IMR-90 (cell line): ENCODE data around the gene ATF4. TPM values are rescaled to one million over a fixed set of nuclear protein-coding genes. Genes with fewer than 3 reads are reported as not detected.
A peak's percentile ranks its signal among the peaks of the same experiment; 100 is the strongest.

ENCODE experiments used
- ATAC-seq: fragments of 200-7000 bp; cut with Tn5 transposase; 2 replicates; pipeline ENCODE4 v1.9.1; 2020; ENCODE audit warnings: low read depth, mild to moderate bottlenecking, moderate library complexity
- BruUV-seq: library from RNA; stranded (reverse); fragments of 400-500 nt; replicated peaks from 2 replicates; lab custom pipeline; 2021; lab: Mats Ljungman, UMichigan
- CTCF ChIA-PET: fragments of 300-600 bp; formaldehyde crosslinking; extraction: SDS; loops from one replicate; lab custom pipeline; 2021; ENCODE audit warnings: antibody characterized with exemption; lab: Yijun Ruan, JAX
- POLR2A ChIA-PET: fragments of 300-600 bp; sonication (Branson Sonifier 250); formaldehyde crosslinking; loops from one replicate; lab custom pipeline; 2022; ENCODE audit warnings: antibody characterized with exemption; ENCODE audit not compliant: unreplicated experiment; lab: Charles Lee
- DNase-seq: peaks from one replicate; pipeline ENCODE4 v3.0.0; 2013
- H2AFZ ChIP-seq: replicated peaks from 2 replicates; pipeline ENCODE3; 2013; ENCODE audit warnings: low read length, mild to moderate bottlenecking; ENCODE audit not compliant: poor library complexity
- H2AK5ac ChIP-seq: 2 replicates; pipeline ENCODE4 v1.6.1; 2013; ENCODE audit warnings: low read depth, low read length, inconsistent platforms
- H2AK9ac ChIP-seq: replicated peaks from 2 replicates; pipeline ENCODE3; 2013; ENCODE audit warnings: mild to moderate bottlenecking, low read depth, low read length, moderate library complexity; ENCODE audit not compliant: poor library complexity
- H2BK120ac ChIP-seq: 2 replicates; pipeline ENCODE4 v1.6.1; 2013; ENCODE audit warnings: low read depth, low read length, inconsistent platforms
- H2BK15ac ChIP-seq: 3 replicates; pipeline ENCODE4 v1.6.1; 2013; ENCODE audit warnings: low read depth, low read length, inconsistent platforms
- H2BK20ac ChIP-seq: 2 replicates; pipeline ENCODE4 v1.6.1; 2013; ENCODE audit warnings: low read depth, mild to moderate bottlenecking, inconsistent platforms, low read length, moderate library complexity
- H2BK5ac ChIP-seq: 2 replicates; pipeline ENCODE4 v1.6.1; 2013; ENCODE audit warnings: mild to moderate bottlenecking, low read depth, low read length, inconsistent platforms; ENCODE audit not compliant: poor library complexity, severe bottlenecking
- H3K14ac ChIP-seq: replicated peaks from 2 replicates; pipeline ENCODE4 v1.6.1; 2013; ENCODE audit warnings: low read depth, low read length, inconsistent platforms
- H3K18ac ChIP-seq: 2 replicates; pipeline ENCODE4 v1.6.1; 2013; ENCODE audit warnings: low read depth, low read length, control low read depth
- H3K23ac ChIP-seq: 2 replicates; pipeline ENCODE4 v1.6.1; 2013; ENCODE audit warnings: low read depth, low read length, inconsistent platforms
- H3K27ac ChIP-seq: 2 replicates; pipeline ENCODE4 v1.5.1; 2013; ENCODE audit warnings: mild to moderate bottlenecking, control low read depth, low read length; ENCODE audit not compliant: insufficient read depth
- H3K27me3 ChIP-seq: 2 replicates; pipeline ENCODE4 v1.6.1; 2013; ENCODE audit warnings: low read length; ENCODE audit not compliant: control insufficient read depth, insufficient read depth
- H3K36me3 ChIP-seq: 2 replicates; pipeline ENCODE4 v1.6.1; 2013; ENCODE audit warnings: low read length, mixed read lengths; ENCODE audit not compliant: control insufficient read depth, insufficient read depth
- H3K4ac ChIP-seq: 2 replicates; pipeline ENCODE4 v1.6.1; 2013; ENCODE audit warnings: low read depth, low read length, inconsistent platforms
- H3K4me1 ChIP-seq: 2 replicates; pipeline ENCODE4 v1.6.1; 2013; ENCODE audit warnings: low read length, mixed read lengths; ENCODE audit not compliant: control insufficient read depth, insufficient read depth
- H3K4me2 ChIP-seq: 2 replicates; pipeline ENCODE4 v1.6.1; 2013; ENCODE audit warnings: low read depth, mild to moderate bottlenecking, control low read depth, low read length, moderate library complexity
- H3K4me3 ChIP-seq: 2 replicates; pipeline ENCODE4 v1.5.1; 2013; ENCODE audit warnings: low read depth, mild to moderate bottlenecking, control low read depth, low read length, moderate library complexity; ENCODE audit not compliant: insufficient read depth
- H3K56ac ChIP-seq: 2 replicates; pipeline ENCODE4 v1.6.1; 2013; ENCODE audit warnings: low read length, inconsistent platforms; ENCODE audit not compliant: insufficient read depth; ENCODE audit errors: extremely low read depth
- H3K79me1 ChIP-seq, 2 experiments: 2 replicates each; pipeline ENCODE4 v1.6.1; 2013; ENCODE audit warnings: low read length in 2 of 2, inconsistent platforms in 1 of 2, low read depth in 1 of 2
- H3K9ac ChIP-seq: 2 replicates; pipeline ENCODE4 v1.6.1; 2013; ENCODE audit warnings: low read depth, low read length, control low read depth
- H3K9me1 ChIP-seq: 2 replicates; pipeline ENCODE4 v1.6.1; 2013; ENCODE audit warnings: low read length, inconsistent platforms; ENCODE audit not compliant: insufficient read depth
- H3K9me3 ChIP-seq: 2 replicates; pipeline ENCODE4 v1.6.1; 2013; ENCODE audit warnings: low read length; ENCODE audit not compliant: control insufficient read depth, insufficient read depth
- H4K20me1 ChIP-seq: 2 replicates; pipeline ENCODE4 v1.6.1; 2013; ENCODE audit warnings: low read length, inconsistent platforms; ENCODE audit not compliant: insufficient read depth
- H4K5ac ChIP-seq: 2 replicates; pipeline ENCODE4 v1.6.1; 2013; ENCODE audit warnings: mild to moderate bottlenecking, low read depth, low read length, control low read depth
- H4K8ac ChIP-seq, 2 experiments: 2 replicates each; pipeline ENCODE4 v1.6.1; 2013; ENCODE audit warnings: low read depth in 2 of 2, low read length in 2 of 2, control low read depth in 1 of 2, inconsistent platforms in 1 of 2
- H4K91ac ChIP-seq: 2 replicates; pipeline ENCODE4 v1.6.1; 2013; ENCODE audit warnings: low read depth, low read length, inconsistent platforms; ENCODE audit not compliant: insufficient read depth
- ELK1 ChIP-seq: fragments of 150-350 bp; IDR thresholded peaks from 2 replicates; pipeline ENCODE4 v1.6.1; 2016; ENCODE audit warnings: low read depth, mild to moderate bottlenecking, low read length, moderate library complexity, borderline replicate concordance
- POLR2A ChIP-seq: IDR thresholded peaks from 2 replicates; pipeline ENCODE4 v1.6.1; 2012; ENCODE audit warnings: mild to moderate bottlenecking, low read depth, low read length
- WGBS, 2 experiments: methylation state at CpG; one replicate each; pipeline versions ENCODE4 v1.1.5 to v1.1.7; 2013; ENCODE audit warnings: missing lambda C conversion rate in 2 of 2; ENCODE audit not compliant: insufficient read length in 1 of 2; ENCODE audit errors: extremely low coverage in 2 of 2; 5-methylcytosine and 5-hydroxymethylcytosine counted together
- dilution Hi-C: fragments of 300-500 bp; cut with HindIII; formaldehyde crosslinking; loops from one replicate; pipeline ENCODE4 v1.14.3; 2018; ENCODE audit warnings: low sequenced_read_pairs; ENCODE audit not compliant: unreplicated experiment
- in situ Hi-C: fragments of 300-500 bp; cut with MboI; formaldehyde crosslinking; loops from 3 replicates; pipeline ENCODE4 v1.14.3; 2019; ENCODE audit warnings: low sequenced_read_pairs, inconsistent platforms, mixed read lengths
- intact Hi-C: fragments of 100-400 bp; cut with micrococcal nuclease; formaldehyde crosslinking; loops from 2 replicates; pipeline ENCODE4 v1.10.0; 2022
- polyA plus RNA-seq, 3 experiments: library from polyadenylated mRNA; depleted of rRNA; stranded (reverse); fragments of >200 nt; gene quantifications; 2 replicates each; pipeline ENCODE4 v1.2.3, GENCODE V29; 2012; ENCODE audit warnings: low replicate concordance in 1 of 3
- total RNA-seq: library from RNA; depleted of rRNA; stranded (reverse); fragments of >200 nt; gene quantifications from 2 replicates; pipeline ENCODE4 v1.2.3, GENCODE V29; 2012

ATF4 gene
- total and polyA plus RNA-seq, 2 of the 4 experiments (the other 2 are of a cell fraction), result 148 to 662 TPM

DNA sequence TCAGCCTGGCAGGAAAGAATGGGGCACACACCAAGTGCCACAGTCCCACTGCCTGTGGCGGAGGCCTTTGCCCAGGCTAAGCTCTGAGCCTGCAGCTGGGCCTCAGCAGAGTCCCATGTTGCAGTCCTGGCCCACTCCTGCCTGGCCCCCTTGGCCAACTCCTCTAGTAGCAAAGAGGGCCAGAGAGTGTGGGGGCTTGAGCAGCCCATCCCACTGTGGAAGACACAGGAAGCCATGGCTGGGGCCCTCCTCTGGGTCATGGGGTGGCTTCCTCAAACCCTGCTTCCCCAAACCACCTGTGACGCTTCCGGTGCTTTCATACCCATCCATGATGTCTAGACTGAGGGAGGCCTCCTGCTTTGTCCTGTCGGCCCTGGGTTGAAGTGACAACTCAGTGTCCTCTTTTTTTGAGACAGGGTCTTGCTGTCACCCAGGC is 6.4 kb downstream of the ATF4 start:
- ATAC-seq (no peak; the same call in 1 of the 2 replicates), DNase-seq (no peak)
- dilution Hi-C loops, result no loop called here
- H2BK15ac ChIP-seq, result no peak overlapping the region
- H3K56ac ChIP-seq, result no peak overlapping the region
- no peak overlapping the region for H3K27ac ChIP-seq
- H2AFZ ChIP-seq, result no peak overlapping the region
- H2BK20ac ChIP-seq, result no peak overlapping the region
- no peak overlapping the region for H4K5ac ChIP-seq
- H2BK120ac ChIP-seq, result no peak overlapping the region
- H3K9me1 ChIP-seq, result peaks cover 6% of the 10 kb centered on the region; the same call in 1 of the 2 replicates
- H4K20me1 ChIP-seq, result peaks cover 90% of the 10 kb centered on the region
- CTCF ChIA-PET, result no interaction called here
- peaks cover 4% of the 10 kb centered on the region; the same call in 1 of the 2 replicates for H3K4me1 ChIP-seq
- no peak overlapping the region for H3K4me3 ChIP-seq
- H3K4me2 ChIP-seq, result no peak overlapping the region
- H3K79me1 ChIP-seq, result peaks cover 18 to 85% of the 10 kb centered on the region in 2 experiments
- no peak overlapping the region for H4K91ac ChIP-seq
- H3K9ac ChIP-seq, result no peak overlapping the region
- H2BK5ac ChIP-seq, result no peak overlapping the region
- no peak overlapping the region for H2AK5ac ChIP-seq
- TF ChIP-seq ELK1, result no peak
- TF ChIP-seq POLR2A, result peak; percentile 43; the same call in 1 of the 2 replicates
- H3K18ac ChIP-seq, result no peak overlapping the region
- no peak overlapping the region for H3K23ac ChIP-seq
- no CpG with 5 or more reads among the region's 4 CpGs for WGBS, 2 experiments
- H3K36me3 ChIP-seq, result peaks cover 36% of the 10 kb centered on the region
- H2AK9ac ChIP-seq, result no peak overlapping the region
- in situ Hi-C loops, result loop anchor here (10.0 kb wide), 1 partner anchor 212 kb away; the partner anchor contains the start of gene RPL3
- no peak overlapping the region for H3K4ac ChIP-seq
- POLR2A ChIA-PET, result interaction anchor here (1.4 kb wide), 1 partner anchor 208 kb away, joined by 5 read pairs; no protein-coding TSS in a partner anchor
- intact Hi-C loops, result loop anchor here (10.0 kb wide), 1 partner anchor 122 kb away; no protein-coding TSS in a partner anchor
- no peaks in the 10 kb centered on the region for H3K9me3 ChIP-seq
- no TSS peak for BruUV-seq
- H3K14ac ChIP-seq, result no peak overlapping the region
- H4K8ac ChIP-seq, result no peak overlapping the region
- H3K27me3 ChIP-seq, result no peaks in the 10 kb centered on the region
